HFFc6 (cell line): ENCODE measurements around the gene GCK. TPM values are rescaled to one million over a fixed set of nuclear protein-coding genes. Genes with fewer than 3 reads are reported as not detected.

Experiments
- DNase-seq: peaks from one replicate; pipeline ENCODE4 v3.0.0-alpha.2; 2018
- H3K27ac Mint-ChIP-seq: 2 replicates; pipeline ENCODE4 v1.8.0; 2020; ENCODE audit warnings: mild to moderate bottlenecking, mixed read lengths
- H3K27me3 Mint-ChIP-seq: 2 replicates; pipeline ENCODE4 v1.8.0; 2021; ENCODE audit warnings: mild to moderate bottlenecking, moderate library complexity, mixed read lengths; ENCODE audit not compliant: insufficient read depth
- H3K36me3 Mint-ChIP-seq: 2 replicates; pipeline ENCODE4 v1.8.0; 2021; ENCODE audit warnings: low read depth, mixed read lengths
- H3K4me1 Mint-ChIP-seq: 2 replicates; pipeline ENCODE4 v1.8.0; 2020; ENCODE audit warnings: low read depth, mixed read lengths
- H3K4me3 Mint-ChIP-seq: 2 replicates; pipeline ENCODE4 v1.8.0; 2020; ENCODE audit warnings: mild to moderate bottlenecking, moderate library complexity, mixed read lengths
- H3K9me3 Mint-ChIP-seq: 2 replicates; pipeline ENCODE4 v1.8.0; 2020; ENCODE audit warnings: mild to moderate bottlenecking, mixed read lengths
- total RNA-seq, 6 experiments: library from RNA; stranded (reverse); fragmentation: NEBNext Ultra II Directional; extraction: Animal tissue kit (Norgen Biotek cat#: 25700); gene quantifications; 2 replicates in 1 of 6; 3 replicates in 5 of 6; pipeline ENCODE4 v1.2.3, GENCODE V29; 2021
- TF ChIP-seq, protein P1 (sequence below): fragments of 200-600 bp; sonication (generic); IDR thresholded peaks from 2 replicates; pipeline ENCODE4 v1.5.0; 2021; ENCODE audit warnings: antibody characterized with exemption, mild to moderate bottlenecking

The GCK gene
- total RNA-seq, 6 experiments from 2014 or later, result 0.11 to 0.26 (median 0.17) TPM; not detected in 2

GRCh38 chr7:44224974-44225565, 35.8 kb upstream of the GCK start:
- Mint-ChIP-seq H3K36me3 (no peaks in the 10 kb centered on the region), H3K27ac (no peak overlapping the region), H3K27me3 (peaks cover 18% of the 10 kb centered on the region), H3K4me1 (no peaks in the 10 kb centered on the region), H3K9me3 (no peaks in the 10 kb centered on the region), H3K4me3 (no peak overlapping the region)
- TF ChIP-seq, protein P1, sequence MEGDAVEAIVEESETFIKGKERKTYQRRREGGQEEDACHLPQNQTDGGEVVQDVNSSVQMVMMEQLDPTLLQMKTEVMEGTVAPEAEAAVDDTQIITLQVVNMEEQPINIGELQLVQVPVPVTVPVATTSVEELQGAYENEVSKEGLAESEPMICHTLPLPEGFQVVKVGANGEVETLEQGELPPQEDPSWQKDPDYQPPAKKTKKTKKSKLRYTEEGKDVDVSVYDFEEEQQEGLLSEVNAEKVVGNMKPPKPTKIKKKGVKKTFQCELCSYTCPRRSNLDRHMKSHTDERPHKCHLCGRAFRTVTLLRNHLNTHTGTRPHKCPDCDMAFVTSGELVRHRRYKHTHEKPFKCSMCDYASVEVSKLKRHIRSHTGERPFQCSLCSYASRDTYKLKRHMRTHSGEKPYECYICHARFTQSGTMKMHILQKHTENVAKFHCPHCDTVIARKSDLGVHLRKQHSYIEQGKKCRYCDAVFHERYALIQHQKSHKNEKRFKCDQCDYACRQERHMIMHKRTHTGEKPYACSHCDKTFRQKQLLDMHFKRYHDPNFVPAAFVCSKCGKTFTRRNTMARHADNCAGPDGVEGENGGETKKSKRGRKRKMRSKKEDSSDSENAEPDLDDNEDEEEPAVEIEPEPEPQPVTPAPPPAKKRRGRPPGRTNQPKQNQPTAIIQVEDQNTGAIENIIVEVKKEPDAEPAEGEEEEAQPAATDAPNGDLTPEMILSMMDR, result no peak
- DNase-seq, result no peak

DNA sequence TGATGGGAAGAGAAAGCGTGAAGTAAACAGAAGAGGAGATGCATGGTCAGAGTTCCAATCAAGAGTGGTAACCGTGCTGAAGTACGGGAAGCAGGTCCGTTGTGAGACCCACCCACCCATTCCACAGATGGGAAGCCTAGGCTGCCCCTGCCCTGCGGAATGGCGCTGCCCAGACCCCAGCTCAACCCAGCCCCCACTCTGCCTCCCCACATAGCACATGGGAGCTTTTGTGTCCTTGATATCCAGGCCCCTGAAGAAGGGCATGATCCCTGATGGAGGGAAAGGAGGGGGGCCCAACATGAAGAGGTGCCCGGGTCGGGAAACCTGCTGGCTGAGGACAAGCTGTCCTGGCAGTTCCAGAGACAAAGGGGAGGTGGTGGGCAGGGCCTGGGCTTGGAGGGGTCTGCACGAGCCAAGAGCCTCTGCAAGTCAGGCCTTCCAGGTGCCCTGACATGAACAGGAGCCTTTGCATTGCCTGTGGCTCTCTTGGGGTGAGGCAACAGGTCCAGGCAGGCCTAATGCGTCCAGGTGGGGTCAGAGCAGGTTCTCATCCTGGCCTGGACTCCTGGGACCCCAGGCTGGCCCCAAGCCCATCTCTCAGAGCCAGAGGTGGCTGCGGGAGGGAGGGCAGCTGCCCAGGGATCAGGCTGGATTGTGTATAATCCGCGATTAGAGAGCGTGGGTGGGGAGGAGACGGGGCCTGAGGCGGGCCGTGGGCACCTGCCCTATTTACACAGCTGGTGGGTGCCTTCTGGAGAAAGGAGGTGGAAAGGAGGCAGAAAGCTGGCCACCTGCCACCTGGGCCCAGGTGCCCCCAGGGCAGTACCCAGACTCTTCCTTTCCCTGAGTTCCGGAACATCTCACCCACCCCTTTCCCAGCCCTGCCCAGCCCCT, 35.1 kb upstream of the GCK start:
- H3K27me3 Mint-ChIP-seq, result peaks cover 18% of the 10 kb centered on the region
- TF ChIP-seq, protein P1, result no peak
- H3K9me3 Mint-ChIP-seq, result no peaks in the 10 kb centered on the region
- no peaks in the 10 kb centered on the region for H3K4me1 Mint-ChIP-seq
- H3K4me3 Mint-ChIP-seq, result no peak overlapping the region
- DNase-seq, result no peak
- no peak overlapping the region for H3K27ac Mint-ChIP-seq
- no peaks in the 10 kb centered on the region for H3K36me3 Mint-ChIP-seq

DNA sequence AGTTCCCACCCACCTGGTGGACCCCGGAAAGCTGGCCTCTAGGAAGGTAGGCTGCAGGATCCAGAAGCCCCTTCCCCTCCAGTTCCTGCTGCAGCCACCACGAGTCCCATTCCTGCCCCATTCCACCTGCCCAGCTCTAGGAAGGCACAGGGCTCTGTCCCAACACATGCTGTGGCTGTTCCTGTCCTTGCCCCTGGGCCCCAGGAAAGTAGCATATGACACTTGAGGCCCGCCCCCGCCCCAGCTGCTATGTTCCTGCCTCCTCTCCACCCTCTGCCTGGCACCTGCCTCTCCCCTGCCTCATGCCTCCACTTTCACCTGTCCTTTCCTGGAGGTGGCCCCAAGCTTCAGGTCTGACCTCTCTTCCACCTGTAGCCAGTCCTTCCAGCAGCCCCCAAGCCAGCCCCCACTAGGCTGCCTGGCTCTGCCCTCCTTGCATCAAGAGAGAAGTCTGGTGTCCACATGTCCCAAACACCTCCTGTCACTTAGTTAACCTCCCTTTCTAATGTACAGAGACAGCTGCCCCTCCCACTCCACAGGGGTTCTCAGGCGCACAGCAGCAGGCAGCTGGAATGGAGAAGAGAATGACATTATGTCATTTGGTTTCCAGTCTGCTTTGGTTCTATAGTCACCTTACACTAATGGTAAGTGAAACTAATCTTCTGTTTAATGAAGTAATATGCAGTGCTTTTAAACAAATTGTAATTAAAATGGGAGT, 34.3 kb upstream of the GCK start:
- Mint-ChIP-seq H3K27me3 (peaks cover 18% of the 10 kb centered on the region), H3K4me3 (no peak overlapping the region), H3K36me3 (no peaks in the 10 kb centered on the region), H3K9me3 (no peaks in the 10 kb centered on the region), H3K4me1 (no peaks in the 10 kb centered on the region), H3K27ac (no peak overlapping the region)
- DNase-seq, result no peak
- TF ChIP-seq, protein P1, result no peak

DNA sequence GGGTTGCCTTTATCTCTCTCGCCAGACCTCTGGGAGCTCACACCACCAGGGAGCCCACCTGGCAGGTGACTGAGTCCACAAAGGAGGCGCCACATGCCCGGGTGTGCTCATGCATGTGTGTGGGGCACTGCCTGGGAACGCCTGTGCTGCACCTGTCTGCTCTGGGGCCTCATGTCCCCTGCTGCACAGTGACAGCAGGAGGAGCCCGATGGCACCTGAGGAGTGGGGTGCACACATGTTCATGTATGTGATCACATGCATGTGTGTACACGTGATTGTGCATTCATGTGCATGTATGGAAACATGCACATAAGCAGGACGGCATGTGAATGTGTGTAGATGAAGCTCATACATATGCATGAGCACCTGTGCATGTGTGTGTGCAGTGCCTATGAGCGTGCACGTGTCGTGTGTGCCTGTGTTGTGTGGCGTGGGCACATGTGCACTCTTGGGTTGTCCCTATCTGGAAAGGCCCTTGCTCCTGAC, 33.6 kb upstream of the GCK start:
- Mint-ChIP-seq H3K9me3 (no peaks in the 10 kb centered on the region), H3K36me3 (no peaks in the 10 kb centered on the region), H3K4me3 (no peak overlapping the region), H3K27me3 (peaks cover 18% of the 10 kb centered on the region), H3K4me1 (no peaks in the 10 kb centered on the region), H3K27ac (no peak overlapping the region)
- TF ChIP-seq, protein P1, result no peak
- DNase-seq, result no peak

DNA sequence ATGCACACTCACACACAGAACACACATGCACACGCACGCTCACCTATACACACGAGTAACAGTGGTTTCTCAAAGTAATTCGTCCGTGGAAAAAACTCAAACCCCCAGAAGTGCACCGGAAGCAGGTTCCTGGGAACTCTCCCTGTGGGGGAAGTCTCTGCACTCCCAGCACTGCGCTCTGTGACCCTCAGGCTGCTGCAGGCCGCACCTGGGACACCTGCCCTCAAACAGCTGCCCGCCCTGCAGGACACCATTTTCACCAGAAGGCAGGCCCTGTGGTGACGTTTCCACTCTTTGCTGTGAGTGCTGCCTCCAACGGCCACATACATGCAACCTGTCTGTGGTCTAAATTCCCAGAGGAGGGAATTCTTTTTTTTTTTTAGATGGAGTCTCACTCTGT, 32.8 kb upstream of the GCK start:
- Mint-ChIP-seq H3K4me3 (no peak overlapping the region), H3K36me3 (no peaks in the 10 kb centered on the region), H3K9me3 (no peaks in the 10 kb centered on the region), H3K27ac (no peak overlapping the region), H3K4me1 (no peaks in the 10 kb centered on the region), H3K27me3 (peaks cover 18% of the 10 kb centered on the region)
- DNase-seq, result no peak
- TF ChIP-seq, protein P1, result no peak
